NB4 (cell line): ENCODE results near the gene KCNJ14.

Experiments used
- CTCF ChIP-seq: IDR thresholded peaks from one replicate; pipeline ENCODE4 v1.5.1; 2012; ENCODE audit warnings: low read depth, low read length
- MAX ChIP-seq: IDR thresholded peaks from 2 replicates; pipeline ENCODE4 v1.6.1; 2011; ENCODE audit warnings: low read depth, low read length
- MYC ChIP-seq: IDR thresholded peaks from 2 replicates; pipeline ENCODE4 v1.6.1; 2011; ENCODE audit warnings: low read depth, low read length
- POLR2A ChIP-seq: IDR thresholded peaks from 2 replicates; pipeline ENCODE4 v1.6.1; 2011; ENCODE audit warnings: mild to moderate bottlenecking; ENCODE audit not compliant: insufficient read length; ENCODE audit errors: extremely low read depth

GRCh38 chr19:48455171-48455907 is at the start of gene KCNJ14:
- TF ChIP-seq MAX (no peak), CTCF (no peak), MYC (no peak), POLR2A (no peak)
